Articular chondrocyte of knee joint (primary cell): ENCODE results near the gene ZNF385C. TPM values are rescaled to one million over a fixed set of nuclear protein-coding genes. Genes with fewer than 3 reads are reported as not detected.

Experiments used
- total RNA-seq: library from RNA; depleted of rRNA; stranded (reverse); fragments of >200 nt; gene quantifications from 2 replicates; pipeline ENCODE4 v1.2.3, GENCODE V29; 2012

The ZNF385C gene, protein sequence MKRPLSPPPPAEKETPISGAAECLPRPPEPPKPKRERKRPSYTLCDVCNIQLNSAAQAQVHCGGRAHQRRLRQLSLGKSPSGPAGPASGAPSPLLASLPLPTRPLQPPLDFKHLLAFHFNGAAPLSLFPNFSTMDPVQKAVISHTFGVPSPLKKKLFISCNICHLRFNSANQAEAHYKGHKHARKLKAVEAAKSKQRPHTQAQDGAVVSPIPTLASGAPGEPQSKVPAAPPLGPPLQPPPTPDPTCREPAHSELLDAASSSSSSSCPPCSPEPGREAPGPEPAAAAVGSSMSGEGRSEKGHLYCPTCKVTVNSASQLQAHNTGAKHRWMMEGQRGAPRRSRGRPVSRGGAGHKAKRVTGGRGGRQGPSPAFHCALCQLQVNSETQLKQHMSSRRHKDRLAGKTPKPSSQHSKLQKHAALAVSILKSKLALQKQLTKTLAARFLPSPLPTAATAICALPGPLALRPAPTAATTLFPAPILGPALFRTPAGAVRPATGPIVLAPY
- total RNA-seq: not detected in 2 replicates

DNA sequence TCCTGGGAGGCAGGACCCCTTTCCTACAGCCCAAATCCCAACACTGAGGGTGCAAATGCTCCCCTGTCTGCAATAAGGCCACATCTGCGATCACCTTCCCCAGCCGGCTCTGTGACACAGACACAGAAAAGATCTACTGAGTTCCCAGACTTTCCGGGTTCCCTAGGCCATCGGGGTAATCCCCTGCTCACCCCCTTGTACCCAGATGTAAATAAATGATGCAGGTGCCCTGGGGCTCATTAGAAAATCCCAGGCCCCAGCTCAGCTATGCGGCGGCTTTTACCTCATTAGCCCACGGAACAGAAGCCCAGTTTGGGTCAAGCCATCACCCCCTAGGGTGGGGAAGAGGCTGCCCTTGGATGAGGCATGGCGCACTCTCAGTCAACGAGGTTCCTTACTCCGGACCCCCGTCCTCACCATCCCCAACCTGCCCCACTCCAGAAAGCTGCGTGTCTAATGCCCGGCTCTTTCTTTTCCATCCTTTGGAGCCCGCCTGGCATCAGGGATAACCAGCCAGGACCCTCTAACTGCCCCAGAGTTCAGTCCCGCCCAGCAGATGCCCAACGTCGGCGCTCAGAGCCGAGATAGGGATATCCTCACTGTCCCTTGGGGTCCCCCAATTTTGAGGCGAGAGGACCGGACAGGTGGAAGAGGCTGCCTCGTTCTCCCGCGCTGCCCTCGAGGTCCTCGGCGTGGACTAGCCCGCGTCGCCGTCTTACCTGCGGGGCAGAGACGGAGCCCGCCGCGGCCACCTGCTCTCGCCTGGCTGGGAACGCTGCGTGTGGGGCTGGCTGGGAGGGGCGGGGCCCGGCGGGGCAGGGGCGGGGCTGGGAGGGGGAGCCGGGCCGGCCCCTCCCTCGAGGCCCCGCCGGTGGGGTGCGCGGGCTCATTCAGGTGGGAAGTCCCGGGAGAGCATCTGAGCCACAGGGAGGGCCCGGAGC, at the start of gene ZNF385C:
Gene ZNF385C, minus strand, starts transcription at position 783 of the 941 bp plus-strand sequence. CDS start 35,417 bp downstream, outside the sequence.

GRCh38 chr17:42122371-42123303, 24.4 kb upstream of the ZNF385C start, which contains the start of gene HSPB9:
Gene HSPB9, plus strand, starts transcription at chr17:42122804. Its CDS starts 47 bp downstream, at chr17:42122851.

GRCh38 chr17:42120770-42121769, 22.8 kb upstream of the ZNF385C start, which contains the start of gene KAT2A:
Gene KAT2A, minus strand, starts transcription at chr17:42121367. Its CDS starts 63 bp downstream, at chr17:42121304.

DNA sequence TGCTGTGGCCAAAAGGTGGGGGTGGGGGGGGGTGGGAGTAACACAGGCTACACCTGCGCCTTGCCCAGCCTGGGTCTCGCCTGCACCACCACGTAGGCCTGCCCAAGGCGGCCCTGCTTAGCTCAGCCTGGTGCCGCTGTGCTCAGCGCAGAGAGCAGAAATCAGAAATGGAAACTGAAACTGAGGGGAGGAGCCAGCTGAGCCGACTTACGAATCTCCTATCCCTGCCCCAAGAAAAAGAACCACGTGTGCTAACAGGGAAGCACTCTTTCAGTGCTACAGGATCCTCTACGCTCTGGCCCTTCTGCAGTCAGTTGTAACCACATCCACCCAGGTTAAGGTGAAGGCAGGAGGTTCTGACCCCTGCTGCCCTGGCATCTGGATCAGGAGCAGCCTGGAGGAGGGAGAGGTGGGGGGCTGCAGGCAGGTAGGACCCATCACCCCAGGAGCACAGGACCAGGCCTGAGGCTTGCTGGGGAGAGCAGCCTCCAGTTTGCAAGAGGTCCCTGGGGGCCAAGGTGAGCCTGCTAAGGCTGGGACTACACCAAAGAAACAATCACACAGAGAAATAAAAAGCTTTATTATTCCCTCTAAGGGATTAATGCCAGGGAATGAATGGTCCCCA, 14.4 kb upstream of the ZNF385C start, which contains the start of gene DHX58:
Gene DHX58, minus strand, starts transcription at position 163 of the 625 bp plus-strand sequence. CDS start 822 bp downstream, outside the sequence.

GRCh38 chr17:42050393-42051012, 47.8 kb downstream of the ZNF385C start, which contains the start of gene C17orf113:
Gene C17orf113, minus strand, starts transcription at chr17:42050601. Its CDS starts 7,225 bp downstream, at chr17:42043376.

GRCh38 chr17:42019509-42020404, 78.5 kb downstream of the ZNF385C start, which contains the start of gene NKIRAS2:
Gene NKIRAS2, plus strand, starts transcription at chr17:42020090. Its CDS starts 1,488 bp downstream, at chr17:42021578.

DNA sequence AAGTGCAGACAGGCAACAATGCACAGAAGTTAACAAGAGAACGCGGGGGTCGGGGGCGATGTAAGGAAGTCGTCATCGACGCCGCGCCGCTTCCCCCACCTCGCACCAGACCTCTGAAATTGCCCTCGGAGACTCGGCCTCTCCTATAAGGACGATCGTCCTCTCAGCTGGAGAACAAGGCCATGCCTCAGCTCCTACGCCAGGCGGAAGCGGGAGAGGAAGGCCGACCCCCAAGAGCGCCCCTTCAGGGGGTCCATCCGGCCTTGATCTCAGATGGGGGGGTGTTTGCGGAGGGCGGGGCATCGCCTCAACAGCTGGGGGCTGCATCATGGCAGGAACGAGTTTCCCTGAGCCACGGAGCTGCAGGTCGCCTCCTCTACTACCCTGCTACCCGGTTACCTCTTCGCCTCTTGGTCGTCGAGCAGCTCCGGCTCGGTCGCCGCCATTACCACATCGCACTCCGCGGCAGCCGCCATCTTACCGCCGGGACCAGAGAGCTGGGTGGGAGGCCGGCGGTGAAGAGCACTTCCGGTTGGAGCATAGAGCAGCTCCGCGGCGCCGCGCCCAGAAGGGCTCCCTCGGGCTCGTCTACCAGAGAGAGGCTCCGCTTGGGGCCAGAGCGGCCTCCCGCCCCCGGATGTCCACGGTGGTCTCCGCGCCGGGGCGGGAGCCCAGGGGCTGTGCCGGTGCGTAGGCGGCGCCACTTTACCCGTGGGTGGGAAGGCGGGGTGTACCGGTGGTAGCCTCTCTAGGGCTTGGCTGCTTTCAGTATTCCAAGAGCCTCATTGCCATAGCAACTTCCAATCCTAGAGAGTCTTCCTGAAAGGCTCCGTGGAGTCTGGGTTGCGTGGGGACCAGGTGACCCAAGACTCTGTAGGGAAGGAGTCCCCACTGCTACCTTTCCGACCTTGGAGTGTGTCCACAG, 81.1 kb downstream of the ZNF385C start, which contains the start of gene DNAJC7:
Gene DNAJC7, minus strand, starts transcription at position 499 of the 925 bp plus-strand sequence. Its CDS starts 23 bp downstream, at position 476.

Other genes starting within 250 kb of the ZNF385C start
- gene KLHL11, start 233.1 kb downstream of the ZNF385C start, total RNA-seq: 28.7 and 34.7 TPM in 2 replicates
- 109 and 118 TPM in 2 replicates for gene ACLY, start 179.5 kb downstream of the ZNF385C start, total RNA-seq
- 1.3 and 3.9 TPM in 2 replicates for gene ODAD4, start 167.9 kb downstream of the ZNF385C start, total RNA-seq
- 67.1 and 73.0 TPM in 2 replicates for gene CNP, start 131.7 kb downstream of the ZNF385C start, total RNA-seq
- 80.9 and 81.3 TPM in 2 replicates for gene DNAJC7, start 81.0 kb downstream of the ZNF385C start, total RNA-seq
- gene NKIRAS2, start 78.4 kb downstream of the ZNF385C start, total RNA-seq: 23.5 and 26.4 TPM in 2 replicates
- 0.11 and 0.26 TPM in 2 replicates for gene C17orf113, start 47.9 kb downstream of the ZNF385C start, total RNA-seq
- 15.0 and 15.2 TPM in 2 replicates for gene DHX58, start 14.2 kb upstream of the ZNF385C start, total RNA-seq
- 6.5 and 9.6 TPM in 2 replicates for gene KAT2A, start 22.9 kb upstream of the ZNF385C start, total RNA-seq
- not detected in 2 replicates for gene HSPB9, start 24.3 kb upstream of the ZNF385C start, total RNA-seq
- 78.4 and 80.0 TPM in 2 replicates for gene RAB5C, start 56.5 kb upstream of the ZNF385C start, total RNA-seq
- gene KCNH4, start 82.7 kb upstream of the ZNF385C start, total RNA-seq: under 0.01 TPM in 1 of 2 replicates, not detected in the other
- gene HCRT, start 87.0 kb upstream of the ZNF385C start, total RNA-seq: not detected in 2 replicates
- gene GHDC, start 96.0 kb upstream of the ZNF385C start, total RNA-seq: 22.8 and 24.3 TPM in 2 replicates
- gene STAT5B, start 177.9 kb upstream of the ZNF385C start, total RNA-seq: 24.9 and 27.7 TPM in 2 replicates
- 30.1 and 48.5 TPM in 2 replicates for gene STAT5A, start 190.0 kb upstream of the ZNF385C start, total RNA-seq